HepG2 (cell line): ENCODE results near the gene TMEM184C. TPM values are rescaled to one million over a fixed set of nuclear protein-coding genes. Genes with fewer than 3 reads are reported as not detected.

Source experiments
- ATAC-seq: fragments of 200-7000 bp; cut with Tn5 transposase; 3 replicates; pipeline ENCODE4 v1.9.1; 2020; ENCODE audit warnings: mild to moderate bottlenecking, moderate library complexity
- BruUV-seq: library from RNA; stranded (reverse); fragments of 400-500 nt; replicated peaks from 2 replicates; lab custom pipeline; 2021; lab: Mats Ljungman, UMichigan
- CTCF ChIA-PET: fragments of 300-600 bp; formaldehyde crosslinking; extraction: SDS; loops from one replicate; lab custom pipeline; 2021; ENCODE audit warnings: low total read pairs, inconsistent platforms, low intra/inter-chr PET ratio; lab: Yijun Ruan, JAX
- POLR2A ChIA-PET: fragments of 350-600 bp; sonication (Branson Sonifier 250); formaldehyde crosslinking; loops from one replicate; lab custom pipeline; 2020; ENCODE audit warnings: antibody characterized with exemption, inconsistent platforms; lab: Yijun Ruan, JAX
- DNase-seq: peaks from one replicate; pipeline ENCODE4 v3.0.0-alpha.2; 2015; ENCODE audit warnings: low spot score
- FAIRE-seq: peaks from 3 replicates; lab custom pipeline; 2011; peaks lifted over from hg19 to GRCh38; lab: Jason Lieb, UNC
- H2AFZ ChIP-seq: one replicate; pipeline ENCODE4 v1.6.1; 2011; ENCODE audit warnings: low read length, inconsistent platforms
- H3K27ac ChIP-seq: fragments of 300-600 bp; 3 replicates; pipeline ENCODE4 v1.8.0; 2011; ENCODE audit warnings: mixed run types, mild to moderate bottlenecking, mixed read lengths, low read length, inconsistent platforms; ENCODE audit not compliant: insufficient read depth; ENCODE audit errors: extremely low read length
- H3K27me3 ChIP-seq, 2 experiments: fragments of 200-600 bp in 1 of 2; 2 replicates in 1 of 2; 3 replicates in 1 of 2; pipeline versions ENCODE4 v1.6.0 to v1.8.0; 2011; ENCODE audit warnings: low read length in 2 of 2, mild to moderate bottlenecking in 2 of 2, moderate library complexity in 2 of 2, inconsistent platforms in 1 of 2; ENCODE audit not compliant: insufficient read depth in 2 of 2, control insufficient read depth in 1 of 2
- H3K36me3 ChIP-seq, 2 experiments: fragments of 200-600 bp in 1 of 2; replicated peaks in 1 of 2; 2 replicates in 1 of 2; 3 replicates in 1 of 2; pipeline versions ENCODE4 v1.5.1 to v1.8.0; 2011; ENCODE audit warnings: low read length in 2 of 2, inconsistent platforms in 1 of 2; ENCODE audit not compliant: insufficient read depth in 2 of 2, control insufficient read depth in 1 of 2
- H3K4me1 ChIP-seq: 2 replicates; pipeline ENCODE4 v1.5.1; 2012; ENCODE audit warnings: low read length, inconsistent platforms; ENCODE audit not compliant: insufficient read depth
- H3K4me2 ChIP-seq: 2 replicates; pipeline ENCODE4 v1.6.0; 2011; ENCODE audit warnings: low read depth, low read length, inconsistent platforms
- H3K4me3 ChIP-seq, 3 experiments: fragments of 200-600 bp in 1 of 3; sonication (generic), shearing (Covaris generic) in 1 of 3; replicated peaks in 1 of 3; 2 replicates each; pipeline ENCODE4 v1.5.1; 2011 to 2016; ENCODE audit warnings: low read length in 3 of 3, inconsistent platforms in 2 of 3, low read depth in 2 of 3, mild to moderate bottlenecking in 2 of 3, control low read depth in 1 of 3, mixed read lengths in 1 of 3; ENCODE audit not compliant: insufficient read depth in 1 of 3
- H3K79me2 ChIP-seq: one replicate; pipeline ENCODE4 v1.6.1; 2011; ENCODE audit warnings: low read length, inconsistent platforms; ENCODE audit not compliant: insufficient read depth
- H3K9ac ChIP-seq: 2 replicates; pipeline ENCODE4 v1.6.0; 2011; ENCODE audit warnings: mild to moderate bottlenecking, low read depth, low read length, inconsistent platforms; ENCODE audit not compliant: insufficient read depth
- H3K9me3 ChIP-seq: 2 replicates; pipeline ENCODE4 v1.5.1; 2012; ENCODE audit warnings: mild to moderate bottlenecking, low read length
- H4K20me1 ChIP-seq: 2 replicates; pipeline ENCODE4 v1.6.0; 2011; ENCODE audit warnings: inconsistent platforms, mild to moderate bottlenecking, low read length, moderate library complexity; ENCODE audit not compliant: insufficient read depth
- AHDC1 ChIP-seq: sonication (generic); formaldehyde crosslinking; IDR thresholded peaks from 2 replicates; pipeline ENCODE4 v1.5.1; 2020; ENCODE audit warnings: mild to moderate bottlenecking, missing genetic modification reagents, borderline replicate concordance
- KLF13 ChIP-seq: sonication (generic); formaldehyde crosslinking; IDR thresholded peaks from 2 replicates; pipeline ENCODE4 v1.4.0; 2020; ENCODE audit warnings: mild to moderate bottlenecking, missing genetic modification reagents
- MIER3 ChIP-seq: IDR thresholded peaks from 2 replicates; pipeline ENCODE4 v1.6.1; 2016; ENCODE audit warnings: missing compliant biosample characterization, borderline replicate concordance
- NR3C1 ChIP-seq: sonication (generic); formaldehyde crosslinking; IDR thresholded peaks from 2 replicates; pipeline ENCODE4 v1.4.0; 2020; ENCODE audit warnings: missing genetic modification reagents
- TBL1XR1 ChIP-seq: fragments of 150-350 bp; IDR thresholded peaks from 2 replicates; pipeline ENCODE4 v1.6.1; 2014; ENCODE audit warnings: borderline replicate concordance, low read length; ENCODE audit not compliant: partially characterized antibody
- ZBTB43 ChIP-seq: sonication (generic); formaldehyde crosslinking; conservative IDR thresholded peaks from 2 replicates; pipeline ENCODE4 v1.4.0; 2020; ENCODE audit warnings: missing genetic modification reagents
- ZFX ChIP-seq: sonication (generic); formaldehyde crosslinking; IDR thresholded peaks from 2 replicates; pipeline ENCODE4 v1.4.0; 2020; ENCODE audit warnings: mild to moderate bottlenecking, low read depth, missing genetic modification reagents, moderate library complexity
- ZNF263 ChIP-seq: sonication (generic); formaldehyde crosslinking; IDR thresholded peaks from 2 replicates; pipeline ENCODE4 v1.4.0; 2020; ENCODE audit warnings: missing genetic modification reagents
- ZNF766 ChIP-seq: sonication (generic); formaldehyde crosslinking; IDR thresholded peaks from 2 replicates; pipeline ENCODE4 v1.5.0; 2020; ENCODE audit warnings: missing genetic modification reagents, borderline replicate concordance
- ZNF792 ChIP-seq: IDR thresholded peaks from 2 replicates; pipeline ENCODE4 v1.6.1; 2016
- ZSCAN21 ChIP-seq: sonication (generic); formaldehyde crosslinking; IDR thresholded peaks from 2 replicates; pipeline ENCODE4 v1.8.0; 2022; ENCODE audit warnings: mild to moderate bottlenecking, missing genetic modification reagents, moderate library complexity, borderline replicate concordance
- WGBS: methylation state at CpG from one replicate; pipeline ENCODE4 v1.1.6; 2017; ENCODE audit warnings: low lambda C conversion rate; 5-methylcytosine and 5-hydroxymethylcytosine counted together
- in situ Hi-C: cut with HindIII; loops from 2 replicates; pipeline ENCODE4 v1.10.0; 2017; ENCODE audit warnings: low pct_unique_long_range_greater_than_20kb; ENCODE audit not compliant: extremely low pct_ligation_motif_present
- intact Hi-C: fragments of 100-400 bp; cut with micrococcal nuclease; formaldehyde crosslinking; loops from one replicate; pipeline ENCODE4 v1.10.0; 2022; ENCODE audit not compliant: unreplicated experiment
- polyA plus RNA-seq, 8 experiments: library from polyadenylated mRNA; depleted of rRNA in 3 of 8; stranded (reverse) in 7 of 8; unstranded in 1 of 8; fragments of >200 nt; fragmentation: Illumina TruSeq in 4 of 8; extraction: Trizol in 4 of 8; gene quantifications; 2 replicates each; pipeline versions ENCODE4 v1.2.1 to v1.2.3, GENCODE V29; 2011 to 2016; ENCODE audit warnings: low read depth in 4 of 8, missing spikeins in 1 of 8, mixed read lengths in 1 of 8; ENCODE audit not compliant: insufficient read depth in 1 of 8
- total RNA-seq, 5 experiments: library from RNA; depleted of rRNA; stranded (reverse); fragments of >200 nt; fragmentation: Illumina TruSeq; extraction: Trizol; gene quantifications; 2 replicates each; pipeline ENCODE4 v1.2.3, GENCODE V29; 2016; ENCODE audit warnings: low read depth in 1 of 5

Gene TMEM184C
- total and polyA plus RNA-seq, 2 of the 13 experiments (the other 11 are each of a cell fraction or from before 2014, with no cell fraction given), result 13.9 to 26.1 TPM

- TF ChIP-seq ZSCAN21 (CRISPR knock-in tag), result no peak
Measured at GRCh38 chr4:147594107-147594506, 23.1 kb upstream of the TMEM184C start (continued).

- no peak for FAIRE-seq
- ChIA-PET CTCF (no interaction called here), POLR2A (no interaction called here)
- WGBS, result 13% methylated on average over 2 of the region's 2 CpGs
- H4K20me1 ChIP-seq, result no peaks in the 10 kb centered on the region
- H3K9ac ChIP-seq, result no peak overlapping the region
- H3K4me1 ChIP-seq, result no peaks in the 10 kb centered on the region
- no peak overlapping the region for H3K4me2 ChIP-seq
- DNase-seq, result no peak
- H3K36me3 ChIP-seq, result no peaks in the 10 kb centered on the region
- no peak for TF ChIP-seq ZFX
- TF ChIP-seq ZNF766, result no peak
- TF ChIP-seq ZBTB43 (CRISPR knock-in tag), result no peak
- TF ChIP-seq NR3C1 (CRISPR knock-in tag), result no peak
- no peak for TF ChIP-seq KLF13 (CRISPR knock-in tag)
- no peak for TF ChIP-seq ZNF263 (CRISPR knock-in tag)
- no peak for TF ChIP-seq TBL1XR1
- TF ChIP-seq ZNF792 (CRISPR knock-in tag), result no peak
- no peak for TF ChIP-seq MIER3 (CRISPR knock-in tag)
- no peak for TF ChIP-seq AHDC1
- H3K27ac ChIP-seq, result no peak overlapping the region
- no peaks in the 10 kb centered on the region for H3K9me3 ChIP-seq
- BruUV-seq, result no TSS peak
- no peak overlapping the region for H3K4me3 ChIP-seq
- H2AFZ ChIP-seq, result no peak overlapping the region
- in situ Hi-C loops, result loop anchor here (10.0 to 25.0 kb wide), 2 partner anchors 440 to 582 kb away; no protein-coding TSS in a partner anchor
- no peaks in the 10 kb centered on the region for H3K27me3 ChIP-seq
- intact Hi-C loops, result loop anchor here (5.0 kb wide), 1 partner anchor 497 kb away; no protein-coding TSS in a partner anchor
- no peak; the same call in 2 of the 3 replicates for ATAC-seq
- H3K79me2 ChIP-seq, result no peaks in the 10 kb centered on the region
Measured at GRCh38 chr4:147594578-147594977, 22.6 kb upstream of the TMEM184C start.
